Activated CD8-positive, alpha-beta T cell treated with anti-CD3 and anti-CD28 coated beads, Interleukin-2, amount 10 ng/mL, durations not matched to agents 7 days and 5 days (primary cell): ENCODE results near the gene AFDN. TPM values are rescaled to one million over a fixed set of nuclear protein-coding genes. Genes with fewer than 3 reads are reported as not detected.

Experiments used
- ATAC-seq: fragments of 150-1000 bp; cut with Tn5 transposase; one replicate; pipeline ENCODE4 v1.10.0; 2021; ENCODE audit warnings: moderate library complexity
- CTCF ChIA-PET: fragments of 350-600 bp; sonication (Branson Sonifier 250); formaldehyde crosslinking; loops from one replicate; lab custom pipeline; 2021; ENCODE audit warnings: antibody characterized with exemption; lab: Charles Lee
- POLR2A ChIA-PET: fragments of 350-600 bp; sonication (Branson Sonifier 250); formaldehyde crosslinking; loops from one replicate; lab custom pipeline; 2021; ENCODE audit warnings: antibody characterized with exemption; lab: Charles Lee
- DNase-seq: peaks from one replicate; pipeline ENCODE4 v3.0.0-alpha.2; 2020
- H3K27ac Mint-ChIP-seq: one replicate; pipeline ENCODE4 v1.8.0; 2021; ENCODE audit warnings: mild to moderate bottlenecking, mixed read lengths
- H3K27me3 Mint-ChIP-seq: one replicate; pipeline ENCODE4 v1.8.0; 2021; ENCODE audit warnings: low read depth, mixed read lengths
- H3K36me3 Mint-ChIP-seq: one replicate; pipeline ENCODE4 v1.8.0; 2021; ENCODE audit warnings: low read depth, mixed read lengths
- H3K4me1 Mint-ChIP-seq: one replicate; pipeline ENCODE4 v1.8.0; 2021; ENCODE audit warnings: low read depth, mixed read lengths
- H3K4me3 Mint-ChIP-seq: one replicate; pipeline ENCODE4 v1.8.0; 2021; ENCODE audit warnings: mild to moderate bottlenecking, mixed read lengths
- H3K9me3 Mint-ChIP-seq: one replicate; pipeline ENCODE4 v1.8.0; 2022; ENCODE audit warnings: mixed read lengths; ENCODE audit not compliant: insufficient read depth
- total RNA-seq, 2 experiments: library from RNA; stranded (reverse); gene quantifications; one replicate each; pipeline ENCODE4 v1.2.3, GENCODE V29; 2021

AFDN gene
- total RNA-seq, 2 experiments from 2014 or later = 20.9 to 24.2 TPM

GRCh38 chr6:167976708-167977107 lies 150.0 kb downstream of the AFDN start:
- ChIA-PET CTCF (no interaction called here), POLR2A (no interaction called here)
- ATAC-seq = no peak
- Mint-ChIP-seq H3K27me3 (peaks cover 3% of the 10 kb centered on the region), H3K9me3 (no peaks in the 10 kb centered on the region), H3K36me3 (no peaks in the 10 kb centered on the region), H3K4me3 (no peak overlapping the region), H3K27ac (no peak overlapping the region), H3K4me1 (no peaks in the 10 kb centered on the region)
- no peak for DNase-seq

- H3K4me3 Mint-ChIP-seq = no peak overlapping the region
- no peaks in the 10 kb centered on the region for H3K4me1 Mint-ChIP-seq
- no peak for DNase-seq
- no peak overlapping the region for H3K27ac Mint-ChIP-seq
- H3K9me3 Mint-ChIP-seq = no peaks in the 10 kb centered on the region
- CTCF ChIA-PET = no interaction called here
- ATAC-seq = no peak
- H3K27me3 Mint-ChIP-seq = peaks cover 3% of the 10 kb centered on the region
- POLR2A ChIA-PET = no interaction called here
- no peaks in the 10 kb centered on the region for H3K36me3 Mint-ChIP-seq
Observed at GRCh38 chr6:167977717-167978467, 151.2 kb downstream of the AFDN start.

GRCh38 chr6:167978607-167979006 lies 151.9 kb downstream of the AFDN start:
- Mint-ChIP-seq H3K4me3 (no peak overlapping the region), H3K9me3 (no peaks in the 10 kb centered on the region), H3K27ac (no peak overlapping the region), H3K4me1 (no peaks in the 10 kb centered on the region), H3K27me3 (peaks cover 3% of the 10 kb centered on the region), H3K36me3 (no peaks in the 10 kb centered on the region)
- ChIA-PET CTCF (no interaction called here), POLR2A (no interaction called here)
- ATAC-seq = no peak
- no peak for DNase-seq

GRCh38 chr6:167979436-167980139 lies 152.9 kb downstream of the AFDN start:
- no peak for ATAC-seq
- no peaks in the 10 kb centered on the region for H3K36me3 Mint-ChIP-seq
- H3K4me1 Mint-ChIP-seq = no peaks in the 10 kb centered on the region
- H3K27ac Mint-ChIP-seq = no peak overlapping the region
- POLR2A ChIA-PET = no interaction called here
- no peak overlapping the region for H3K4me3 Mint-ChIP-seq
- DNase-seq = no peak
- CTCF ChIA-PET = no interaction called here
- peaks cover 3% of the 10 kb centered on the region for H3K27me3 Mint-ChIP-seq
- H3K9me3 Mint-ChIP-seq = no peaks in the 10 kb centered on the region

DNA sequence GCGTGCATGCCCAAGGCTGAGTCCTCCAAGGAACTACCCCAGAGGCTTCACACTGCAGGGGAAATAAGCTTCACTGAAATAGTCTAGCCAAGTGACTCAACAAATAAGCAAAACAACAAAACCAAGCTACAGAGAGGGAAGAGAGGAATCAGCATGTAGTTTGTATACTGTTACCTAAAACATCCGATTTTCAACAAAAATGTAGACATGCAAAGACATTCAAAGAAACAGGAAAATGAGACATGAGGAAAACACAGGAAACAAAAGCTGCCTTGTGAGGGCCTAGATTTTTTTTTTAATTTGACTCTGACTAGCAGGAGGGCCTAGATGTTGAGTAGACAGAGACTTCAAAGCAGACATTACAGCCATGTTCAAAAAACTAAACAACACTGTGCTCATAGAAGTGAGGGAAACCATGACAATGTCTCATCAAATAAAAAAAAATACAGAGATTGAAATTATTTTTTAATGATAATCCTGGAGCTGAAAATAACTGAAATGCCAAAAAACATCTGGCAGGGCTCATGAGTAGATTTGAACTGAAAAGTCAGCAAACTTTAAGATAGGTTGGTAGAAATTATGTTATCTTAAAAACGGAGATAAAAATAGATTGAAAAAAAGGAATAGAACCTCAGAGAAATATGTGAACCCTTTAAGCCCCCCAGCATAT lies 154.3 kb downstream of the AFDN start:
- DNase-seq (no peak), ATAC-seq (no peak)
- Mint-ChIP-seq H3K9me3 (no peaks in the 10 kb centered on the region), H3K27me3 (peaks cover 3% of the 10 kb centered on the region), H3K4me3 (no peak overlapping the region), H3K4me1 (no peaks in the 10 kb centered on the region), H3K27ac (no peak overlapping the region), H3K36me3 (no peaks in the 10 kb centered on the region)
- CTCF ChIA-PET = interaction anchor here (0.8 kb wide), 1 partner anchor 13 kb away, joined by 4 read pairs; no protein-coding TSS in a partner anchor
- POLR2A ChIA-PET = no interaction called here

DNA sequence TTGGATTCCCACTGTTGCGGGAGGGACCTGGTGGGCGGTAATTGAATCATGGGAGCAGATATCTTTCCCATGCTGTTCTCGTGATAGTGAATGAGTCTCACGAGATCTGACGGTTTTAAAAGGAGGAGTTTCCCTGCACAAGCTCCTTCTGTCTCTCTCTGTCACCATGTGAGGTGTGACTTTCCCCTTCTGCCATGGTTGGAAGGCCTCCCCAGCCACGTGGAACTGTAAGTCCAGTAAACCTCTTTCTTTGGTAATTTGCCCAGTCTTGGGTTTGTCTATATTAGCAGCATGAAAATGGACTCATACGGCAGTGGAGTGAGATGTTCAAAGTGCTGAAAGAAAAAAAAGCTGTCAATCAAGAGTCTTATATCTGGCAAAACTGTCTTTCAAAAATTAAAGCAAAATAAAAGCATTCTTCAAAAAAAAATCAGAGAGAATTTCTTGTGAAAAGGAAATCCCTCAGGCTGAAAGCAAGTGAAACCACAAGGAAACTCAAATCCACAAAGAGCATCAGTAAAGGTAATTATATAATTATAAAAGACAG lies 155.3 kb downstream of the AFDN start:
- ATAC-seq (no peak), DNase-seq (no peak)
- H3K36me3 Mint-ChIP-seq = no peaks in the 10 kb centered on the region
- H3K4me1 Mint-ChIP-seq = no peaks in the 10 kb centered on the region
- no peak overlapping the region for H3K27ac Mint-ChIP-seq
- ChIA-PET POLR2A (no interaction called here), CTCF (no interaction called here)
- H3K27me3 Mint-ChIP-seq = peaks cover 3% of the 10 kb centered on the region
- no peaks in the 10 kb centered on the region for H3K9me3 Mint-ChIP-seq
- H3K4me3 Mint-ChIP-seq = no peak overlapping the region

GRCh38 chr6:167984144-167984719 lies 157.5 kb downstream of the AFDN start:
- Mint-ChIP-seq H3K4me3 (no peak overlapping the region), H3K27me3 (peaks cover 3% of the 10 kb centered on the region), H3K9me3 (no peaks in the 10 kb centered on the region), H3K4me1 (no peaks in the 10 kb centered on the region), H3K27ac (no peak overlapping the region), H3K36me3 (no peaks in the 10 kb centered on the region)
- no peak for DNase-seq
- ATAC-seq = no peak
- POLR2A ChIA-PET = interaction anchor here (0.5 kb wide), 1 partner anchor 509 kb away, joined by 3 read pairs; no protein-coding TSS in a partner anchor
- CTCF ChIA-PET = no interaction called here

- no peak for DNase-seq
- Mint-ChIP-seq H3K27me3 (peaks cover 3% of the 10 kb centered on the region), H3K27ac (no peak overlapping the region), H3K4me1 (no peaks in the 10 kb centered on the region), H3K4me3 (no peak overlapping the region), H3K9me3 (no peaks in the 10 kb centered on the region), H3K36me3 (no peaks in the 10 kb centered on the region)
- ChIA-PET POLR2A (interaction anchor here (0.5 kb wide), 1 partner anchor 510 kb away, joined by 3 read pairs; no protein-coding TSS in a partner anchor), CTCF (no interaction called here)
- no peak for ATAC-seq
Observed at GRCh38 chr6:167984876-167985604, 158.3 kb downstream of the AFDN start.

DNA sequence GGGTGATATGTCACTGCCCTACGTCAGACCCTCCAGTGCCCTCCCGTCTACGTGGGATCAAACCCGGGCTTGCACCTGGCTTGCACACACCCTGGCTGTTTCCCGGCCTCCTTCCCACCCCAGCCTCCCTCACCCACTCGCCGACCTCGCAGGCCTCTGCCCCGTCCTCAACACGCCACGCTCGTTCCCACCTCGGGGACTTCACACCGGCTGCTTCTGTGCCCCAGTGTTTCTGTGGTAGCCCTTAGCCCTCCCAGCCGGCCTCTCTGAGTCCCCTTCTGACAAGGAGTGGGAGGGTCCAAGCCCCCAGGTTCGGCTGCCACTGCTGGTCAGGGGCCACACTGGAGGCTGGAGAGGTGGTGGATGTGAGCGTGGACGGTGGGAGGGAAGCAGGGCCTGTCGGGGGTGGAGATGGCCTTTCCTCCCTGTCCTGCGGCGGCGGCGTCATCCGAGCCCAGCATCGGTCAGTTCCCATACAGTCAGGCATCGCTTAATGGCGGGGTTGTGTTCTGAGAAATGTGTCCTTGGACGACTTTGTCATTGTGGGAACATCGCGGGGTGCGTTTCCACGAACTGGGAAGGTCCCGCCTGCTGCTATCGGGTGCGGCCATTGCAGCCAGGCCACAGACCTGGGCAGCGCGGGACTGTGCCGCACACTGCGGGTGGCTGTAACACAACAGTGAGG lies 159.3 kb downstream of the AFDN start:
- H3K4me1 Mint-ChIP-seq = no peaks in the 10 kb centered on the region
- no peaks in the 10 kb centered on the region for H3K27me3 Mint-ChIP-seq
- ChIA-PET CTCF (no interaction called here), POLR2A (no interaction called here)
- H3K27ac Mint-ChIP-seq = no peak overlapping the region
- H3K36me3 Mint-ChIP-seq = no peaks in the 10 kb centered on the region
- DNase-seq (no peak), ATAC-seq (no peak)
- H3K4me3 Mint-ChIP-seq = no peak overlapping the region
- H3K9me3 Mint-ChIP-seq = no peaks in the 10 kb centered on the region

- Mint-ChIP-seq H3K4me1 (no peaks in the 10 kb centered on the region), H3K9me3 (no peaks in the 10 kb centered on the region), H3K36me3 (no peaks in the 10 kb centered on the region), H3K4me3 (no peak overlapping the region), H3K27me3 (no peaks in the 10 kb centered on the region), H3K27ac (no peak overlapping the region)
- CTCF ChIA-PET = interaction anchor here (1.0 kb wide), 1 partner anchor 28 kb away, joined by 3 read pairs; no protein-coding TSS in a partner anchor
- POLR2A ChIA-PET = no interaction called here
- no peak for ATAC-seq
- DNase-seq = no peak
Observed at GRCh38 chr6:167987396-167988153, 160.9 kb downstream of the AFDN start.
